Coronary artery (tissue), 2 donors: ENCODE measurements around the gene CLEC16A.

Source experiments
- DNase-seq: peaks from one replicate; pipeline ENCODE4 v3.0.0-alpha.2; 2017; ENCODE audit warnings: low spot score
- H3K27ac ChIP-seq, 2 donors: fragments of 200-600 bp; sonication (generic); one replicate each; pipeline ENCODE4 v1.5.1; 2016 to 2019
- H3K4me3 ChIP-seq: fragments of 200-600 bp; sonication (generic); 2 replicates; pipeline ENCODE4 v1.5.1; 2016; ENCODE audit warnings: mild to moderate bottlenecking, moderate library complexity
- TF ChIP-seq, protein P1 (sequence below): fragments of 200-600 bp; sonication (generic); IDR thresholded peaks from one replicate; pipeline ENCODE4 v1.5.1; 2019; ENCODE audit warnings: antibody characterized with exemption

CLEC16A gene

DNA sequence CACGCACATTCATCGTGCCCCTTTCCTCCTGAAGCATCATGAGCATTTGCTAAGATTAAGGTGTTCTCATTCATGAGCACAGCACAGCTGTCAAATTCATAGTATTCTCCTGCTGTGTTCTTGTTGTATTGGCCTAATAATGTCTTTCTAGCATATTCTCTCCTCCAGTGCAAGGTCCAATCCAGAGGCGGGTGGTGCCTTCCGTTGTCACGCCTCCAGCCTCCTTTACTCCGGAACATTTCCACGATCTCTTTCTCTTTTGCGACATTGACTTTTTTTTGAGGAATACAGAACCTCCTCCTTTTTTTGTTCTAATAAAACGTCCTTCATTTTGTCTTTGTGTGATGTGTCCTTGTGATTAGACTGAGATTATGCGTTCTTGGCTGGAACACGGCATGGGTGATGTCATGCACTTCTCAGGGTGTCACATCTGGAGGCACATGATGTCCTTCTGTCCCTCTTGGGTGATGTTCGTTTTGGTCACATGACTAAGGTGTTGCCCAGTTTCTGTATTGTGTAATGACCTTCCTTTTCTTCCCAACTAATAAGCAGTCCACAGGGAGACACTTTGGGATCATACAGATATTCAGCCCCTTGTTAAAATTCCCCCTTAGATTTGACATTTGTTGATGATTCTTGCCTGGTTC is 66.3 kb downstream of the CLEC16A start:
- TF ChIP-seq, protein P1, sequence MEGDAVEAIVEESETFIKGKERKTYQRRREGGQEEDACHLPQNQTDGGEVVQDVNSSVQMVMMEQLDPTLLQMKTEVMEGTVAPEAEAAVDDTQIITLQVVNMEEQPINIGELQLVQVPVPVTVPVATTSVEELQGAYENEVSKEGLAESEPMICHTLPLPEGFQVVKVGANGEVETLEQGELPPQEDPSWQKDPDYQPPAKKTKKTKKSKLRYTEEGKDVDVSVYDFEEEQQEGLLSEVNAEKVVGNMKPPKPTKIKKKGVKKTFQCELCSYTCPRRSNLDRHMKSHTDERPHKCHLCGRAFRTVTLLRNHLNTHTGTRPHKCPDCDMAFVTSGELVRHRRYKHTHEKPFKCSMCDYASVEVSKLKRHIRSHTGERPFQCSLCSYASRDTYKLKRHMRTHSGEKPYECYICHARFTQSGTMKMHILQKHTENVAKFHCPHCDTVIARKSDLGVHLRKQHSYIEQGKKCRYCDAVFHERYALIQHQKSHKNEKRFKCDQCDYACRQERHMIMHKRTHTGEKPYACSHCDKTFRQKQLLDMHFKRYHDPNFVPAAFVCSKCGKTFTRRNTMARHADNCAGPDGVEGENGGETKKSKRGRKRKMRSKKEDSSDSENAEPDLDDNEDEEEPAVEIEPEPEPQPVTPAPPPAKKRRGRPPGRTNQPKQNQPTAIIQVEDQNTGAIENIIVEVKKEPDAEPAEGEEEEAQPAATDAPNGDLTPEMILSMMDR = no peak
- H3K27ac ChIP-seq = no peak overlapping the region
- no peak for DNase-seq
- no peak overlapping the region for H3K4me3 ChIP-seq

GRCh38 chr16:11011326-11011725 is 67.0 kb downstream of the CLEC16A start:
- no peak for DNase-seq
- TF ChIP-seq, protein P1 = no peak
- no peak overlapping the region for H3K27ac ChIP-seq
- H3K4me3 ChIP-seq = no peak overlapping the region

GRCh38 chr16:11012841-11013240 is 68.5 kb downstream of the CLEC16A start:
- no peak for DNase-seq
- Histone ChIP-seq H3K4me3 (no peak overlapping the region), H3K27ac (no peak overlapping the region)
- TF ChIP-seq, protein P1 = no peak

DNA sequence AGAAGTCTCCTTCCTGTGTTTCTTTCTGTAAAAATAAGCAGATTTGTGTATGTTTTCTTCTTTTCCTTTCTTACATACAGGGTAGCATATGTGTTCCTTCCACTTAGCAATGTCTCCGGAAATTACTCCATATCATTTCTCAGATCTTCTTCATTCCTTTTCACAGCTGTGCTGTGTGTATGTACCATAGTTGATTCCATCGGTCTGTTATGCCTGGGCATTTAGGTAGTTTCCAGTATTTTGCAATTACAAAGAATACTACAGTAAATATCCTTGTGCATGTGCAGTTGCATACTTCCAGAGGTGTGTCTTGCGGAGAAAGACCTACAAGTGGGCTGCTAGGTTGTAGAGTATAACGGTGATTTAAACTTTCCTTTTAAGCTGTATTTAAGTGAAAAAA is 69.8 kb downstream of the CLEC16A start:
- no peak for DNase-seq
- TF ChIP-seq, protein P1 = no peak
- no peak overlapping the region for H3K27ac ChIP-seq
- no peak overlapping the region for H3K4me3 ChIP-seq

- Histone ChIP-seq H3K4me3 (no peak overlapping the region), H3K27ac (no peak overlapping the region)
- TF ChIP-seq, protein P1 = no peak
- DNase-seq = no peak
Measured at GRCh38 chr16:11015076-11015475, 70.7 kb downstream of the CLEC16A start.

DNA sequence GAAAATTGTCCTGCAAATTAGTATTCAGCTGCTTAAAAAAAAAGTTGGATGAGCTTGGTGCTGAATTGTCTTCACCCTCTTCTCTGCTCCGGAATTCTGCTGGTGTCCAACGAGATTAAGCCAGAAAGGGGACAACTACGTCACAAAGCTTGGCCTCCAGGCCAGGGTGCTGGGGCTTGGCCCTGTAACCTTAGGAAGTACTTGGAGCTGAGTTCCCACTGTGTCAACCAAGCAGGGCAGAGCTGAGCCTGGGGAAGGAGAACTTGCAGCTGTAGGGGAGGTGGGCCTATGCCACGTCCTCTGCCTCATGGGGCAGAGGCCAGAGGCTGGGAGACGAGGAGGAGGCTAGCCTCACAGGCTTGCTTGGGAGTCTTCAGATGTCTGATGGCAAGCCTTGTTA is 71.2 kb downstream of the CLEC16A start:
- no peak overlapping the region for H3K4me3 ChIP-seq
- DNase-seq = no peak
- TF ChIP-seq, protein P1 = no peak
- H3K27ac ChIP-seq = no peak overlapping the region

DNA sequence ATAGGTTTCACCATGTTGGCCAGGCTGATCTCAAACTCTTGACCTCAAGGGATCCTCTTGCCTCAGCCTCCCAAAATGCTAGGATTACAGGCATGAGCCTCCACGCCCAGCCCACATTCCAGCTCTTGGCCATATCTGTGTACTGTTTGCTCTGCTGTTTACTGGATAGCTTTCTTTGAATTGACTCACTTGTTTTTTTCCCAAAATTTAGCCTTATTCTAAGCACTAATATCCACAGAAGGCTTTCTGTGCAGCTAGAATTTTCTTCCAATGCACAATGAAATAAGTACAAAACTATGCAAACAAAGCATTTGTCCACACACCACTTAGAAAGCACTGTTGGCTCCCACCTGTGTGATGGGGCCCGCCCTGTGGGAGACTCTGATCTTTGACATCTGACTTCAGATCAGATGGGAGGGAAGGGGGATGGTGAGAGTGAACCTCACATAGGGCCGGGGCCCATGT is 72.2 kb downstream of the CLEC16A start:
- no peak for DNase-seq
- Histone ChIP-seq H3K27ac (no peak overlapping the region), H3K4me3 (no peak overlapping the region)
- TF ChIP-seq, protein P1 = no peak
